RWPE2 (cell line): ENCODE data around the gene PCGF2.

Source experiments
- ATAC-seq: fragments of 200-7000 bp; cut with Tn5 transposase; 3 replicates; pipeline ENCODE4 v1.9.1; 2021; ENCODE audit warnings: low read depth
- DNase-seq: peaks from one replicate; pipeline ENCODE4 v3.0.0-alpha.2; 2020; ENCODE audit warnings: low spot score
- H3K27ac ChIP-seq: fragments of 450-650 bp; 2 replicates; pipeline ENCODE4 v1.5.1; 2017; ENCODE audit warnings: mild to moderate bottlenecking; ENCODE audit not compliant: poor library complexity, severe bottlenecking
- H3K27me3 ChIP-seq: fragments of 250-450 bp; sonication (Bioruptor Pico); 2 replicates; pipeline ENCODE4 v1.5.1; 2021; ENCODE audit warnings: mild to moderate bottlenecking, moderate library complexity; ENCODE audit not compliant: insufficient read depth, poor library complexity, severe bottlenecking
- H3K36me3 ChIP-seq: fragments of 250-450 bp; sonication (Bioruptor Pico); 2 replicates; pipeline ENCODE4 v1.5.1; 2020; ENCODE audit warnings: low read depth, mild to moderate bottlenecking, moderate library complexity
- H3K4me1 ChIP-seq: fragments of 250-450 bp; sonication (Bioruptor Pico); 2 replicates; pipeline ENCODE4 v1.5.1; 2021; ENCODE audit warnings: mild to moderate bottlenecking, moderate library complexity; ENCODE audit not compliant: insufficient read depth, poor library complexity, severe bottlenecking
- H3K4me3 ChIP-seq: fragments of 250-450 bp; sonication (Bioruptor Pico); 2 replicates; pipeline ENCODE4 v1.5.1; 2021; ENCODE audit warnings: mild to moderate bottlenecking, moderate library complexity; ENCODE audit not compliant: severe bottlenecking
- H3K9me3 ChIP-seq: fragments of 250-450 bp; sonication (Bioruptor Pico); 2 replicates; pipeline ENCODE4 v1.5.1; 2021; ENCODE audit warnings: mild to moderate bottlenecking, moderate library complexity; ENCODE audit not compliant: severe bottlenecking
- CTCF ChIP-seq: fragments of 450-650 bp; IDR thresholded peaks from one replicate; pipeline ENCODE4 v1.5.1; 2017; ENCODE audit warnings: mild to moderate bottlenecking, moderate library complexity; ENCODE audit not compliant: poor library complexity, severe bottlenecking

PCGF2 gene

GRCh38 chr17:38748149-38748891 is at the start of gene PCGF2:
TSS of gene PCGF2 (minus strand) at chr17:38748336. CDS start at chr17:38740402, 7,934 bp downstream.
- H3K4me1 ChIP-seq: no peaks in the 10 kb centered on the region

GRCh38 chr17:38797828-38798227 is 49.7 kb upstream of the PCGF2 start:
- Histone ChIP-seq H3K36me3 (peaks cover 31% of the 10 kb centered on the region), H3K4me3 (peak overlapping the region; percentile 99), H3K27me3 (no peaks in the 10 kb centered on the region), H3K4me1 (peaks cover 7% of the 10 kb centered on the region), H3K9me3 (no peaks in the 10 kb centered on the region), H3K27ac (peak overlapping the region; percentile 86)
- no peak for DNase-seq
- no peak for TF ChIP-seq CTCF
- ATAC-seq: no peak

More at GRCh38 chr17:38748149-38748891, at the start of gene PCGF2:
- H3K4me3 ChIP-seq: peak within 1 kb of the TSS; percentile 84
- no peaks in the 10 kb centered on the region for H3K9me3 ChIP-seq
- ATAC-seq (peak; percentile 8; the same call in 2 of the 3 replicates), DNase-seq (peak; percentile 94)
- 0 out of 2 replicates have a peak, but pooled peaks cover 5% of the 10 kb centered on the region for H3K36me3 ChIP-seq
- no peak for TF ChIP-seq CTCF
- H3K27me3 ChIP-seq: no peaks in the 10 kb centered on the region
- H3K27ac ChIP-seq: peak within 1 kb of the TSS; percentile 84

- H3K27me3 ChIP-seq: no peaks in the 10 kb centered on the region
- H3K9me3 ChIP-seq: no peaks in the 10 kb centered on the region
- H3K36me3 ChIP-seq: peaks cover 28% of the 10 kb centered on the region
- H3K4me3 ChIP-seq: no peak overlapping the region
- H3K4me1 ChIP-seq: peaks cover 7% of the 10 kb centered on the region
- no peak for TF ChIP-seq CTCF
- H3K27ac ChIP-seq: no peak overlapping the region
- ATAC-seq (no peak), DNase-seq (no peak)
Observed at GRCh38 chr17:38797158-38797490, 49.0 kb upstream of the PCGF2 start.

- DNase-seq (no peak), ATAC-seq (no peak)
- Histone ChIP-seq H3K36me3 (peaks cover 24% of the 10 kb centered on the region), H3K4me1 (peaks cover 7% of the 10 kb centered on the region), H3K27ac (no peak overlapping the region), H3K9me3 (no peaks in the 10 kb centered on the region), H3K4me3 (no peak overlapping the region), H3K27me3 (no peaks in the 10 kb centered on the region)
- TF ChIP-seq CTCF: no peak
Observed at GRCh38 chr17:38796451-38797157, 48.5 kb upstream of the PCGF2 start.
